NCI-H2081 (cell line): Measurements from ENCODE around the gene NRP1.
"Not testable (repeated sequence)": the region's sequence is repeated elsewhere in the genome, so short reads cannot be mapped to it uniquely, and the experiment has no call there.

ENCODE experiments used
- DNase-seq, 2 experiments: peaks; one replicate each; lab custom pipeline; 2025; lab: John Stamatoyannopoulos, UW

The NRP1 gene

DNA sequence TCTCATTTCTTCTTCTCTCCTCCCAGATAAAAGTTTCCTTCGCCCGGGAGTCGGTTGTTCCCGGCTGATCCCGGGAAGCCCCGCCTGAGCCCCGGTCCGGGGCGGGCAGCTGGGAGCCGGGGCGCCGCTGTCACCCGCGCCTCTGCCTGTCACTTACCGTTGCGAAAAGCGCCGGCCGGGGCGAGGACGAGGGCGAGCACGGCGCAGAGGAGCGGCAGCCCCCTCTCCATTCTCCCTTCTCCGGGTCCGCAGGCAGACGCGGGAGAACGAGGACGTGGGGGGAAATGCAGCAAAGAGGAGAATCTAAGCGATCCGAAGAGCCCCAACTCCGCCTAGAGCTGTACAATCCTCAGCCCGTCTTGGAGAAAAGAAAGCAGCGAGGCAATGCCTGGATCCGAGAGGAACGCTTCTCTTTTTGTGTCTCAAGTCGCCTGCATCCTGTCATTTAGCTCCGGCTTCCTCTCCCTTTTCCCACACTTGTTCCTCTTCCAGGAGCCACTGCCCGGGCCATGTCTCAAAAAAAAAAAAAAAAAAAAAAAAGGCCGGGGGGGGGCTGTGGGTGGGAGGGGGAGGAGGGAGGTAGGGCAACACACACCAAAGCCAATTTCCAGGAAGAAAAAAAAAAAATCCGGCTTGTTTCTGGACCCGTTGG is at the start of gene NRP1:
Gene NRP1, minus strand, starts transcription at position 515 of the 652 bp plus-strand sequence. Its CDS starts 285 bp downstream, at position 230.
- DNase-seq = peak; percentile 29 to 32

DNA sequence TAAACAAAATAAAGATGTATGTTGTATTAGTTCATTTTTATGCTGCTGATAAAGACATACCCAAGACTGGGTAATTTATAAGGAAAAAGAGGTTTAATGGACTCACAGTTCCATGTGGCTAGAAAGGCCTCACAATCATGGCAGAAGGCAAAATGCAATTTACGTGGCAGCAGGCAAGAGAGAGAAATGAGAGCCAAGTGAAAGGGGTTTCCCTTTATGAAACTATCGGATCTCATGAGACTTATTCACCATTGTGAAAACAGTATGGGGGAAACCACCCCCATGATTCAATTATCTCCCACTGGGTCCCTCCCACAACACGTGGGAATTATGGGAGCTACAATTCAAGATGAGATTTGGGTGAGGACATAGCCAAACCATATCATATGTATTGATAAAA is 49.7 kb upstream of the NRP1 start:
- not testable (repeated sequence) for DNase-seq

DNA sequence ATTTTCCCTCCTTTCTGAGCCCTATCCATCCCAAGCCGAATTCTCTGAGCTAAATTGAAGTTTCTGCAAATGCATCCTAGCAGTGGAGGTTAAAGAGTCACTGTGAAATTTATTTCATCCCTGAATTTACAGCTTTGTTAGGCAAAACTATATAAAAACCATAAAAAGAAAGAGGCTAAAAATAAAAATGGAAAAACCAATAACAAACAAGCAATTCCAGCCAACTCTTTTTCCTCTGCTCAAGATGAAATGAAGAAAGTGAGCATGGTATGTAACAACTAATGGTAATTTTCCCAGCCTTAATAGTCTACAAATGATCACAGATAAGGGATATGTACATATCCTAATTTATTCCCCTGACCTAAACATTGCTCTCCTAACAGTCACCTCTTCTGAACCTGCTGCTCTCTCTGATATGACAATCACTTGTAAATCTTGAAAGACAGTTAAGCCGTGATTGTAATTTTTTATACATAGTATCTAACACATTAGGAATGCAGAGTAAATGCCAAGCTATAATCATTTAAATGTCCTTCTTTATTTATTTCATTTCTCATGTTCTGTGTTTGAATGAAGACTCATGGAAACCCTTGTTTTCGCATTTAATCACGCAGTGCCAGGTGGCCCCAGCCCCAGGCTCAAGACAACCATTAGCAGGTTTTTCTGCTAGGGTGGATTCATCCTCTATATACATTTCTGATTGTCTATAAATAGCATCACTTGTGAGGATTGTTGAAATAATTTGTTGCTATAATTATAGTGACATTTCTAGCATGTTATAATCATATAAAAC is 48.6 kb upstream of the NRP1 start:
- no peak for DNase-seq

DNA sequence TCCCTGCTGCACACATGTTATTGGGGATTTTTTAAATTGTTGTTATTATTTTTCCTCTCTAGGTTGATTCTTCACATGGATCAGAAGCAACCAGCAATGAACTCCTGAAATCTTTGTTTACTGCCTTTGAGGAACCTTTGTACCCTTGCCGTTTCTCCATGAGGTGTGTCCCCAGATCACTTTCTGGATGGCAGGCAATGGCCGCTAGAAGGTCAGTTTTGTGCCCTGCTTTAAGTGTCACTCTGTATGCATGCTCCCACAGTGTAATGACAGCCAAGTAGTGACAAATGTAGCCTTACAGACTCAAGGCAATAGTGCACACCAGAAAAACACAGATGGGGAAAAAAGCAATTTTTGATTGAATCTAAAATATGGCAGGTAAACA is 47.7 kb upstream of the NRP1 start:
- DNase-seq = no peak

DNA sequence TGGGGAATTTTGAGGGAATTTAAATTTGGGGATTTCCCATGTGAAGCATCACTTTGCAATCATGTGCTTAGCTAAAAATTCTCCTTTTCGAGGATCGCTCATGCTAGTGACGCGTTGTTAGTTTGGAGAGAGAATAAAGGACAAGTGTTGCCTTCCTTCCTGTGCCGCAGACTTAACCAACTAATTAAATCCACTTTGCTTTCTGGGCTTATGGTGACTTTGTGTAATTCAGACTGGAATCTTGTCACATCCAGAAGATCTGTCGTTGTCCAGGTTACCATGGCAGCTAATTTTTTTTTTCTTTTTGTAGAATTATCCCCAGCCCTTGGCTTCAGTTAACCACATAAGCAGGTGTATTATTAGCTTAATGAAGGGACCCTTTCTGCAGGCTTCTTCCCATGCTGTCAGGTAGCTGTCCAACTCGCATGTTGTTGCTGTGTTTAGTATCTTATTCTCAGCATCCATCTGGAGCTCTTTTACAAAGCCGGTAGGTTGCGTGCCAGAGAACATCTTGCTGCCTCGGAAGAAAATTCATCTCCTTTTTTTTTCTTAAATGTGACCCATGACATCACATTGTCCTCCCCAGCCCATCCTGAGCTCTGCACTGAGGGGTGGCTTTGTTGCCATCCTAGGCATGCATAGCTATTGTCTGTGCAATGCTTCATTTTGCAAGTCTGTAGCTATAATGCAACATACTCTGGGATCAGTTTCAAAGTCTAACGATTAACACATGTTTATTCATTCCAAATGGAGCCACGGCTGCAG is 47.2 kb upstream of the NRP1 start:
- no peak for DNase-seq

DNA sequence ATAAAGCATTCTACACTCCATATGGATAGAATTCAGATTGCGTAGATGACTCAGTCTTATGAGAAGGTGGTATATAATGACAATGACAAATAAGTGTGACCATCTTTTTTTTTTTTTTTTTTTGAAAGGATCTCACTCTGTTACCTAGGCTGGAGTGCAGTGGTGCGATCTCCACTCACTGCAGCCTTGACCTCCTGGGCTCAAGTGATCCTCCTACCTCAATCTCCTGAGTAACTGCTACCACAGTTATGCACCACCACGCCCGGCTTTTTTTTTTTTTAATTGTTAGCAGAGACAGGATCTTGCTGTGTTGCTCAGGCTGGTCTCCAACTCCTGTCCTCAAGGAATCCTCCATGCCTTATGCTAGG is 43.2 kb upstream of the NRP1 start:
- DNase-seq = no peak

DNA sequence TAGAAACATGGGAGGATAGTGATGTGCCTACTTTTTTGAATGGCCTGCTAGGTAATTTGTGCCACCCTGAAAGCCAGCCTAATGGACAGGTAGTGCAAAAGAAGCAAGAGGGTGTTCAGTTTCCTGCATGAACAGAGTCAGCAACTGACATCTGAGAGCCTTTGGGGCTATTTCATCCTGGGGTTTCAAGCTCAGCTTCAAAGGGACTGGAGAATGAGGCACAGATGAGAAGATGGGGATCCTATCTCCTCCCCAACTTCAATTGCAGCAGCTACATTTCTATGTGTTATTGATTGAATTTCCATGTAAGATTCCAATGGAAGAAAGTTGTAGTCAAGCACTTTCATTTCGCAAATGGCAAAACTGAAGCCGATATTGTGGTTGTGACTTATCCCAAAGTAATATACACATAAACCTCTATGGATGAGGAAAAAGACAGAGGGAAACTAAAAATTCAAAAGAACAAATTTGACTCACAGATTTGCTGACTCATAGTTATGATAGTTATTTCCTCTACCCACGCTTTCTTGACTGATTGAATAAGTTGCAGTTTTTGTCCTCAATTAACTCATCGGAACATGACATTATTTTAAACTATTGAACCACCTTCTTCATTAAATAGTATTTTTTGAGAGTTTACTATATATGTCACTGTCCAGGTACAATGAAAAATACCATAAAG is 42.6 kb upstream of the NRP1 start:
- no peak for DNase-seq

DNA sequence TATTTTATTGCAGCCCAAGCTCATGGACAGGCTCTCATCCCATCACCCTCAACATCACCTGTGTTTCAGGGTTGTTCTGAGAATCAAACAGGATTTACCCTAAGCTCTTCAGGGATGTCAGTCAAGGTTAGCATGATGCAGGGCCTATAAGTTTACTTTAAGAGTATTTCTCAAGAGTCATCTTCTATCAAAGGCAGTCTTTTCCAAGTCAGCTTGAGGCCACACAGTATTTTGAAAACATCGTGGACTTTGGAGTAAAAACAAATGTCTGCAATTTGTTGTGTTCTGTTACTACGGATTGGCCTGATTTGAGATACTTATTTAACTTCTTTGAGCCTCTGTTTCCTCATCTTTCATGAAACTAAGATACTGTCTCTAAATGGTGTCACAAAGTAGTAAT is 42.0 kb upstream of the NRP1 start:
- no peak for DNase-seq

DNA sequence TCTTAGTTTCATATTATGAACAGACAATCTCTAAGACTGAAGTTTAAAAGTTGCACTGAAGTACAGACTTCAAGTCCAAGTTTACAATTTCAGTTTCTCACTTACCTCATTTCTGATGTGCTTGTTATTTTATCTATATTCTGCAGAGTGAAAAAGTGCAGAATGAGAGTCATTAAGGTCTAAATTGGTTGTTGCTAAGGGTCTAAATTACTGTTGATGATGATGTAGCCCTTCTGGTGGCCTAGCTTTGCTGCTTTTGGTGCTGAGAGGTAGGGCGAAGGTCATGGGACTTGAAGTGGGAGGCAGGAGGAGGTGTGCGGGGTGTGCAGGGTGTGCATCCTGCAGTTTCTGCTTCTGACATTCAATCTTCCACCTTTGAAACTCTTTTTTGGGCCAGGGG is 38.8 kb upstream of the NRP1 start:
- DNase-seq = no peak

DNA sequence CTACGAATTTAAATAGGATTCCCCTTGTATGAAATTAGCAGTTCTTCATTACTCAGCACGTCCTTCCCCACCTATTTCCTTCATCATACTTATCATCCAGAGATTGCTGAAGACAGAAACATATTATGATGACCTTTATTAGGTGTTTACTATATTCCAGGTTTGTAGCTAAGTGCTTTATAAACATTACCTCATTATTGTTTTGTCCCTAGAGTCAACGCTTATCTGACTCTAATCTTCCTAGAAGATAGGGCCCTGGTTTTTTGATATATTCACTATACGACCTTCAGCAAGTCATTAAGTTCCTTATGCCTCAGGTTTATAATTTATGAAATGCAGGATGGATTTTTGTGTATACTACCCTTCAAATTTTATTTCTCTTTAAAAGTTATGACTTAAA is 36.8 kb upstream of the NRP1 start:
- DNase-seq = no peak

DNA sequence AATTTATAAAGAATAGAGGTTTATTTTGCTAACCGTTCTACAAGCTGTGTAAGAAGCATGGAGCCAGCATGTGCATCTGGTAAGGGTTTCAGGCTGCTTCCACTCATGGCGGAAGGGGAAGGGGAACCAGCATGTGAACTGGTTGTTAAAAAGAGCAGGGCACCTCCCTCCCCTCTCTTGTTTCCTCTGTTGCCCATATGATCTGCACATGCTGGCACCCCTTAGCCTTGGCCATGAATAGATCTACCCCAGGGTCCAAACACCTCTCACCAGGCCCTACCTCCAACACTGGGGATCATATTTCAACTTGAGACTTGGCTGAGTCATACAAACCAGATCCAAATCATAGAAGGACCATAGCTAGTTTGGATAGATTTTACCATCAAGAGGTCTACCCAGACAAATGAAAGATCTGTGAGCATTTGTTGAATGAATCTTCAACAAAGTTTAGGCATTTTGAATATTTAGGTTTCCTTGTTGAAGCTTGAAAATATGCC is 36.0 kb upstream of the NRP1 start:
- no peak for DNase-seq

DNA sequence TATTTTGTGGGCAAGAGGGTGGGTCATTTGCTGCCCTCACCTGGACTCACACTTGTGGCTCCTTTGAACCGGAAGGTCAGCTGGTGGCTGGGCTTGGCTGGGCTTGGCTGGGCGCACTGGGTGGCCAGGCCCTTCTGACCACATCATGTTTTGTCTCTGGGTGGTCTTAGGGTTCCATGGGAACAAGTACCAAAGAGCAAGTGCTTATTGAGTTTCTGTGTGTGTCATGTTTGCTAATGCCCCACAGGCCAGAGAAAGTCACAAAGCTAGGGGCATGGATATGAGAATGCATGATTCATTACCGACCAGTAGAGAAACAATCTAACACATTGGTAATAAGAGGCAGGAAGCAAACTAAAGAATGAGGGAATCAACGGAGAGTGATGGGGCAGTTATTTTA is 33.6 kb upstream of the NRP1 start:
- DNase-seq = no peak

DNA sequence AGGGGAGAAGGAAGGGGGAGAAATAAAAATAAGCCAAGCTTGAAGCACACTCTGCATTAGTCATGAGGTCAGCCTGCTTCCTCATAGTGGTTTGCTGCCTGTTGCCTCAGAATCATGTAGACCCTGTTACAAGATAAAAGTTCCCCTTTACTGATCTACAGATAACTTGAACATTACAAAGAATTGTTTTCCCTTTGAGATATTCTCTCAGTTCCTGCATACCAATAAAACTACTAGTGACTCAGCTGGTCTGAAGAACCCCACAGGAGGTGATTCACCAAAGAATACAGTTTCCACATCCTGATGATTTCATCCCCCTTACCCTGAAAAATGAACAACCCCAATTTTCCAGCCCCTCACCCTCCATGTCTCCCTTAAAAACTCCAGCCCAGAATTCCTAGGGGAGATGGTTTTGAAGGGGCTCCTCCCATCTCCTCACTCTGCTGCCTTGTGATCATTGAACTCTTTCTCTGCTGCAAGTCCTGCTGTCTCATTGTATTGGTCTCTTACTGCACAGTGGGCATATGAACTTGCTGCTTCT is 31.5 kb upstream of the NRP1 start:
- DNase-seq = no peak

DNA sequence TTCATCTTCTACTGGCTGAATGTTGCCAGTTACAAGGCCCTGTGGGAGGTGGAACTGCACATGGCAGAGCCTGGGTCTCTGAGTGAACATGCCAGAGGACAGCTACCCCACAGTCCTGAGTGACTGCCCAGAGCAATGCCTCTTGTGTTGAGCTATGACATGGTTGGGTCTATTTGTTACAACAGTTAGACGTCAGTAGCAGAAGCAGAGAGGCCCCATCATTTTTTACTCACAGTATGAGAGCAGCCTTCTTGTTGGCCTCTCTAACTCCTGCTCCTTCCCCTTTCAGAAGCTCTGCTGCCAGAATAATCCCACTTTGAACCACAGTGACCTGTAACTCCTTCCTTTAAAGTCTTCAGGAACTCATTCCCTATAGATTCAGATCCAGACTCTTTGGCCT is 30.8 kb upstream of the NRP1 start:
- DNase-seq = no peak

DNA sequence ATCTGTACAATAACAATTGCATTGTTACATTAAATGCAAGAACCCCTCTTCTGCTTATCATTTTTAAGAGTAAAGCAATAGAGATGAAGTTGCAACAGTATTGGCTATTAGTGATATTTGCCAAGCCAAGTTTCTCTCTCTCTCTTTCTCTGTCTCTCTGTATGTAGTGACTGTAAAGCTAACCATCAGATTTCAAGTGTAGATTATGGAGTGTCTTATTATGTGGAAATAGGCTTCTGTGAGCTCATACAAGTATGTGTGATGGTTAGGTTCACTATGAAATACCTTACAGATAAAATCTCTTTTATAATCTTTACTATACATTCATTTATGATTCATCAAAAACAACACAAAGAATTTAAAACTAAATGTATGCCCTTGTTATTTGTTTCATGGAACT is 28.6 kb upstream of the NRP1 start:
- no peak for DNase-seq

DNA sequence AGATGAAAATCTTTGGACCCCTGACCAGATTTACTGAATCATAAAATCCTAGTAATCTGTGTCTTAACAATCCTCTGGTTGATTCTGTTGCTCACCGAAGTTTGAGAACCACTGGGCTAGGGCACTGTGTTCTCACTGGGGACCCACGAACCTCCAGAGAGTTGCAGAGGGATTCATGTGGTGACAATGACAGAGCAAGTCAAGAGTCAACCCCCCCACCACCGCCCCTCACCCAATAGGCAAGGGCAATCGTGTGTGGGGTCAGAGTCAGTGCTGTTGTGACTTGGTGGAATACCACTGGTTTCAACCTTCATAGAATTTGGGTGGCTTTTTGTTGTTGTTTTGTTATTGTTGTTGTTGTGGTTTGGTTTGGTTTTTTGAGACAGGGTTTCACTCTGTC is 23.5 kb upstream of the NRP1 start:
- no peak for DNase-seq

DNA sequence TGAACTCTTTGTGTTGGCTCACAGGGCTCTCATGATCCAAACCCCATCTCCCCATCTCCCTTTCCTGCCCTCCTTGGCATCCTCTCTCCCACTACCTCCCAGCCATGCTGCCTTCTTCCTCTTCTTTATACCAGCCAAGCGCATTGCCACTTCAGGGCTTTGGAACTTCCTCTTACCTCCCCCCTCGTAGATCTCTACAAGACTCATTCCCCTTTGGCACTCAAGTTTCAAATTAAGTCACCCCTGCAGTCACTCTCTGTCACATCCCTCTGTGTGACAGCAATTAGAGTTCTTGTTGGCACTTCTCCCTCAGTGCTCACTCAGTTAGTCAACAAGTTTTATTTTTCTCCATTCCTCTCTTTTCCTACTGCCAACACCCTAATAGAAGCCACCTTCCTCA is 20.8 kb upstream of the NRP1 start:
- no peak for DNase-seq

DNA sequence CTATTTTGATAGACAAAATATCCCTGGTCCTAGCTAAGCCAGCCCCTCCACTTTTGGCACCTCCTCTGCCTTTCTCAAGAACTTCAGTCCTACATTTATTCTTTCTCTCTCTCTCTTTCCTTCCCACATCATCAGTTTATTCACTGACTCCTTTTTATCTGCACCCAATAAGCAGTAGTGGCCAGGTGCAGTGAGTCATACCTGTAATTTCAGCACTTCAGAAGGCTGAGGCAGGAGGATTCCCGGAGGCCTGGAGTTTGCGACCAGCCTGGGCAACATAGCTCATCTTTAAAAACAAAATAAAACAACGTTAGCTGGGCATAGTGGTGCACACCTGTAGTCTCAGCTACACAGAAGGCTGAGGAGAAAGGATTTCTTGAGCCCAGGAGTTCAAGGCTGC is 19.4 kb upstream of the NRP1 start:
- no peak for DNase-seq

DNA sequence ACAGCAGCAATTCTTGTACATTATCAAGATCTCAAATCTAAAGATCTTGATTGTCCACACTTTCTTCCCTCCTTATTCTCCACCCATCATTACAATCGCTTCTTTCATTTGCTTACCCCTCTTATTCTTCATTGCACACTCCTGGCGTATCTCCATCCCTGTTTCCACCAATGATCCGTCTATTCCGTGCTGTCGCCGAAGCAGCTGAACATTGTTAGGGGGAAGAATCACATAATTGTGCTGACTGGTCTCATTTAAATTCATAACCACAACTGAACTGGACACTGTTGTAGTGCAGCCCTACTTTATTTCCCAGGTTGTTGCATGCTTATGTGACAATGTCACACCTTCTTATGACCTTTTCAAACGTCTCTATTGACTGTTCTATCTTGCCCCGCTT is 18.9 kb upstream of the NRP1 start:
- no peak for DNase-seq

DNA sequence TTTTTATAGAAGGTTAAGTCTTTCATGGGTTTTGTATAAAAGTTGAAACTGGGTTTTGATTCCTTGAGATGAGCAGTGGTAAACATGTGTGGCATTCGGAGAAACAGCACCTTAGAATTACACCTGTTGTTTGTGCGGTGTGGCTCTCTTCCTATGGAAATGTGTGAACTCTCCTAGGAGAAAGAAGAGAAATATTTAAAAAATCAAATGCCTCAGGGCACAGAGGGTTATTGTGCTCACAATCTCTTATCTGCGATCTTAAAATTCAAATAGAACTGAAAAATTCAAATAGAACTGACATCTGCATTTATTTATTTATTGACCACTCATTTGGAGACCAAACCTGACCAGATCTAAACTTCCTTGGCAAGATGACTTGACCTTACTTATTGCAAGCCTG is 18.1 kb upstream of the NRP1 start:
- no peak for DNase-seq

DNA sequence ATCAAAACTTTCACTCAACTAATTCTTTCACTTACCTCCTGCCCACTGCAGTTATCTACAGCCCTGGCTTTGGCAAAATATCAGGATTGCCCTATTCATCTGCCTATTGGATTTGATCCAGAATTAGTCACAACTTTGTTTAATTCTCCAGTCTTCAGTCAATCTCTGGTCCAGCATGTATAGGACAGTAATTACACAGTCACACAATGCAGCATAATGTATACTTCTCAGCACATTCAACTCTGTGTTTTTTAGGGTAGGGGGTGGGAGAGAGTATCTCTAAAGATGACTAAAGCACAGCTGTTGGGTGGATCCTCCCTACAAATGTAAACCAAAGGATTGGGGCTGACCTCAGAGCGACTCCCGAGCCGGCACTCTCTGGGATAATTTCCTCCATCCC is 17.7 kb upstream of the NRP1 start:
- DNase-seq = peak in 1 of 2 experiments; percentile 15

DNA sequence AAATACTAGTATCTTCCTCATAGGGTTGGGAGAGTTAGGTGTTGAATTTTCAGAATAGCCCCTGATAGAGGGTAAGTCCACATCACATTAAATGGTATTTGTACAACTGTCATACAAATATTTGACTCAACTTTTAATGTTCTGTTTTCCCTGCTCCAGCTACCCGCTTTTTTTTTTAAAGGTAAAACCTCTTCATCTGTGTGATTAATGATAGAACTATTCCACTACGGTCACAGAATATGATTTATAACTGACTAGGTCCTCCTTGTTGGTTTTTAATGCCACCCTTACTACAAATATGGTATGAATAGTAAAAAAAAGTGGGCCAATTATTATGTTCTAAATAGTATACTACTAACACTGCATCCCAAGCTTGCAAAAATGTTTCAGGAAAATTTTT is 15.6 kb upstream of the NRP1 start:
- DNase-seq = no peak
